ENCODE data around the gene GNAQ.

The GNAQ gene

GRCh38 chr9:77763566-77763965, 268.0 kb downstream of the GNAQ start:
- no peak for TF ChIP-seq TAF1 (IDR thresholded peaks at IDR 0.05; ENCODE audit: borderline replicate concordance, insufficient read depth, low read length)

- TF ChIP-seq SIN3A (IDR thresholded peaks at IDR 0.05; ENCODE audit: borderline replicate concordance, insufficient read depth, low read length) (no peak), TAF1 (IDR thresholded peaks at IDR 0.05; ENCODE audit: borderline replicate concordance, insufficient read depth, low read length) (no peak), FOXP2 (optimal IDR thresholded peaks at IDR 0.05; ENCODE audit: borderline replicate concordance, extremely low read depth, extremely low read length, insufficient read depth) (no peak), POLR2AphosphoS5 (IDR thresholded peaks at IDR 0.05; ENCODE audit: low read depth, low read length) (no peak)
- TF ChIP-seq, protein P1, sequence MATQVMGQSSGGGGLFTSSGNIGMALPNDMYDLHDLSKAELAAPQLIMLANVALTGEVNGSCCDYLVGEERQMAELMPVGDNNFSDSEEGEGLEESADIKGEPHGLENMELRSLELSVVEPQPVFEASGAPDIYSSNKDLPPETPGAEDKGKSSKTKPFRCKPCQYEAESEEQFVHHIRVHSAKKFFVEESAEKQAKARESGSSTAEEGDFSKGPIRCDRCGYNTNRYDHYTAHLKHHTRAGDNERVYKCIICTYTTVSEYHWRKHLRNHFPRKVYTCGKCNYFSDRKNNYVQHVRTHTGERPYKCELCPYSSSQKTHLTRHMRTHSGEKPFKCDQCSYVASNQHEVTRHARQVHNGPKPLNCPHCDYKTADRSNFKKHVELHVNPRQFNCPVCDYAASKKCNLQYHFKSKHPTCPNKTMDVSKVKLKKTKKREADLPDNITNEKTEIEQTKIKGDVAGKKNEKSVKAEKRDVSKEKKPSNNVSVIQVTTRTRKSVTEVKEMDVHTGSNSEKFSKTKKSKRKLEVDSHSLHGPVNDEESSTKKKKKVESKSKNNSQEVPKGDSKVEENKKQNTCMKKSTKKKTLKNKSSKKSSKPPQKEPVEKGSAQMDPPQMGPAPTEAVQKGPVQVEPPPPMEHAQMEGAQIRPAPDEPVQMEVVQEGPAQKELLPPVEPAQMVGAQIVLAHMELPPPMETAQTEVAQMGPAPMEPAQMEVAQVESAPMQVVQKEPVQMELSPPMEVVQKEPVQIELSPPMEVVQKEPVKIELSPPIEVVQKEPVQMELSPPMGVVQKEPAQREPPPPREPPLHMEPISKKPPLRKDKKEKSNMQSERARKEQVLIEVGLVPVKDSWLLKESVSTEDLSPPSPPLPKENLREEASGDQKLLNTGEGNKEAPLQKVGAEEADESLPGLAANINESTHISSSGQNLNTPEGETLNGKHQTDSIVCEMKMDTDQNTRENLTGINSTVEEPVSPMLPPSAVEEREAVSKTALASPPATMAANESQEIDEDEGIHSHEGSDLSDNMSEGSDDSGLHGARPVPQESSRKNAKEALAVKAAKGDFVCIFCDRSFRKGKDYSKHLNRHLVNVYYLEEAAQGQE (IDR thresholded peaks at IDR 0.05; ENCODE audit: insufficient read depth in 1 of 2, low read depth in 2 of 2, low read length in 2 of 2) = no peak
These were observed 272.2 kb downstream of the GNAQ start for GRCh38 chr9:77759391-77759790.

GRCh38 chr9:77756449-77756848, 275.2 kb downstream of the GNAQ start:
- no peak for TF ChIP-seq SIN3A (IDR thresholded peaks at IDR 0.05; ENCODE audit: borderline replicate concordance, insufficient read depth, low read length)
- TF ChIP-seq POLR2AphosphoS5 (IDR thresholded peaks at IDR 0.05; ENCODE audit: low read depth, low read length) = no peak
- no peak for TF ChIP-seq TAF1 (IDR thresholded peaks at IDR 0.05; ENCODE audit: borderline replicate concordance, insufficient read depth, low read length)
- TF ChIP-seq FOXP2 (optimal IDR thresholded peaks at IDR 0.05; ENCODE audit: borderline replicate concordance, extremely low read depth, extremely low read length, insufficient read depth) = no peak
- TF ChIP-seq, protein P1 (IDR thresholded peaks at IDR 0.05; ENCODE audit: insufficient read depth in 1 of 2, low read depth in 2 of 2, low read length in 2 of 2) = no peak

DNA sequence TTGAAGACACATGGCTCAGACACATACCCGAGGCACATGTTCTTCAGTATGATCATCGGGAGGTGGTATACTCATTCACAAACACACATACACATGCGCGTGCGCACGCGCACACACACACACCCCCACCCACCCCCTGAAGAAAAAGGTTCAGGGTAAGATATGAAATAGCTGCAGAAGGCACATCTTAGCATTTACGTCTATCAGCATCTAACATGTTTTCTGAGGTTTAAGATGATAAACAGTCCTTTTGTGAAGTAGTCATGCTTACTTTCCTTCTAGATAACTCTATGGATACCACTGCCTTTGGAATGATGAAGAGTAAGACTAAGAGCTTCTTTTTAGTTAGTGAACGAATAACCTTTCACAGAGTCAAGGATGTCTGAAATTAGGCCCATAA, 278.4 kb downstream of the GNAQ start:
- no peak for TF ChIP-seq TAF1 (IDR thresholded peaks at IDR 0.05; ENCODE audit: borderline replicate concordance, insufficient read depth, low read length)
- no peak for TF ChIP-seq POLR2AphosphoS5 (IDR thresholded peaks at IDR 0.05; ENCODE audit: low read depth, low read length)
- TF ChIP-seq, protein P1 (IDR thresholded peaks at IDR 0.05; ENCODE audit: insufficient read depth in 1 of 2, low read depth in 2 of 2, low read length in 2 of 2) = no peak
- no peak for TF ChIP-seq FOXP2 (optimal IDR thresholded peaks at IDR 0.05; ENCODE audit: borderline replicate concordance, extremely low read depth, extremely low read length, insufficient read depth)
- TF ChIP-seq SIN3A (IDR thresholded peaks at IDR 0.05; ENCODE audit: borderline replicate concordance, insufficient read depth, low read length) = no peak

DNA sequence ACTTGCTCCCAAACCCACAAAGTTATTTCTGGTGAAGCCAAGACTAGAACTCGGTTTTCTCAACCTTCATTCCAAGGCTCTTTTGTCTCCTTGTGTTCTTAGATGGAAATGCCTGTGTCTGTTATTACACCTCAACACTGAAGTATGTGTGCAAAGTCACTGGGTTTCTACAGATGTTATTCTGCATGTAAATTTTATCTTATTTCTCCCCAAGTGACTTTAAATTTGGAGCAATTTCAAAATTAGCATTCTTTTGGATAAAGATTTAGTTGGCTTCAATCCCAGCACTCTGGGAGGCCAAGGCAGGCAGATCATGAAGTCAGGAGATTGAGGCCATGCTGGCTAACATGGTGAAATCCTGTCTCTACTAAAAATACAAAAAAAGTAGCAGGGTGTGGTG, 279.1 kb downstream of the GNAQ start:
- no peak for TF ChIP-seq SIN3A (IDR thresholded peaks at IDR 0.05; ENCODE audit: borderline replicate concordance, insufficient read depth, low read length)
- TF ChIP-seq, protein P1 (IDR thresholded peaks at IDR 0.05; ENCODE audit: insufficient read depth in 1 of 2, low read depth in 2 of 2, low read length in 2 of 2) = no peak

Data from PFSK-1 (cell line).